Hepatocyte (in vitro differentiated cells): ENCODE data around the gene CCNC.

Source experiments
- CTCF ChIP-seq: fragments of 200-600 bp; sonication (generic); IDR thresholded peaks from 2 replicates; pipeline ENCODE4 v1.5.1; 2016; ENCODE audit warnings: antibody characterized with exemption, mild to moderate bottlenecking; ENCODE audit not compliant: poor library complexity
- EZH2phosphoT487 ChIP-seq: fragments of 200-600 bp; sonication (generic); IDR thresholded peaks from one replicate; pipeline ENCODE4 v1.6.1; 2018; ENCODE audit warnings: antibody characterized with exemption, mild to moderate bottlenecking, low read depth, moderate library complexity; ENCODE audit not compliant: unreplicated experiment, severe bottlenecking

- TF ChIP-seq CTCF, result no peak
- no peak for TF ChIP-seq EZH2phosphoT487
Observed at GRCh38 chr6:99521633-99522151, 46.8 kb downstream of the CCNC start.
